Colonic mucosa (tissue), 4 donors: ENCODE data around the gene SAMSN1. TPM values are rescaled to one million over a fixed set of nuclear protein-coding genes. Genes with fewer than 3 reads are reported as not detected.

Source experiments
- DNase-seq: peaks from one replicate; pipeline ENCODE4 v3.0.0-alpha.2; 2020
- H3K27ac ChIP-seq: fragments of 200-600 bp; one replicate; pipeline ENCODE4 v1.8.0; 2021
- H3K27me3 ChIP-seq: fragments of 200-600 bp; one replicate; pipeline ENCODE4 v1.8.0; 2021
- H3K36me3 ChIP-seq: fragments of 200-600 bp; one replicate; pipeline ENCODE4 v1.8.0; 2021
- H3K4me1 ChIP-seq: fragments of 200-600 bp; one replicate; pipeline ENCODE4 v1.8.0; 2021; ENCODE audit warnings: mild to moderate bottlenecking
- H3K4me3 ChIP-seq: fragments of 200-600 bp; one replicate; pipeline ENCODE4 v1.8.0; 2021
- H3K9ac ChIP-seq, 2 donors: one replicate each; pipeline ENCODE4 v1.7.0; 2013; ENCODE audit warnings: control low read depth in 2 of 2, low read depth in 2 of 2, low read length in 2 of 2
- H3K9me3 ChIP-seq: fragments of 200-600 bp; one replicate; pipeline ENCODE4 v1.8.0; 2021
- CTCF ChIP-seq: fragments of 200-600 bp; IDR thresholded peaks from one replicate; pipeline ENCODE4 v1.8.0; 2022; ENCODE audit warnings: antibody characterized with exemption, mild to moderate bottlenecking
- intact Hi-C: fragments of 100-400 bp; cut with DNase I; formaldehyde crosslinking; loops from one replicate; pipeline ENCODE4 v1.14.1; 2022
- total RNA-seq, 2 donors: library from RNA; stranded (reverse); fragmentation: NEBNext Ultra II Directional in 1 of 2; extraction: Animal tissue kit (Norgen Biotek cat#: 25700) in 1 of 2; gene quantifications; one replicate each; pipeline ENCODE4 v1.2.1, GENCODE V29; 2021
- donor health status: healthy.
- donor health status: DM: no; HTN: no; CAD: no.
- donor health status: DM: no; HTN: no; CAD: no.

SAMSN1 gene
- total RNA-seq, 2 donors from 2014 or later, result 2.5 to 5.1 TPM

GRCh38 chr21:14562959-14563358 is 16.8 kb upstream of the SAMSN1 start:
- no peaks in the 10 kb centered on the region for H3K36me3 ChIP-seq
- H3K27ac ChIP-seq, result no peak overlapping the region
- H3K4me1 ChIP-seq, result no peaks in the 10 kb centered on the region
- no peak for TF ChIP-seq CTCF
- no peak overlapping the region for H3K9ac ChIP-seq
- no peaks in the 10 kb centered on the region for H3K27me3 ChIP-seq
- DNase-seq, result no peak
- H3K4me3 ChIP-seq, result no peak overlapping the region
- intact Hi-C loops, result no loop called here
- H3K9me3 ChIP-seq, result no peaks in the 10 kb centered on the region

GRCh38 chr21:14560555-14560954 is 14.4 kb upstream of the SAMSN1 start:
- H3K4me1 ChIP-seq, result no peaks in the 10 kb centered on the region
- H3K9ac ChIP-seq, result no peak overlapping the region
- no peak overlapping the region for H3K27ac ChIP-seq
- H3K4me3 ChIP-seq, result no peak overlapping the region
- intact Hi-C loops, result no loop called here
- H3K27me3 ChIP-seq, result no peaks in the 10 kb centered on the region
- DNase-seq, result no peak
- TF ChIP-seq CTCF, result no peak
- H3K36me3 ChIP-seq, result no peaks in the 10 kb centered on the region
- no peaks in the 10 kb centered on the region for H3K9me3 ChIP-seq

- no peak overlapping the region for H3K4me3 ChIP-seq
- H3K4me1 ChIP-seq, result no peaks in the 10 kb centered on the region
- TF ChIP-seq CTCF, result no peak
- no peak for DNase-seq
- H3K27me3 ChIP-seq, result no peaks in the 10 kb centered on the region
- H3K27ac ChIP-seq, result no peak overlapping the region
- intact Hi-C loops, result no loop called here
- no peaks in the 10 kb centered on the region for H3K9me3 ChIP-seq
- no peaks in the 10 kb centered on the region for H3K36me3 ChIP-seq
- no peak overlapping the region for H3K9ac ChIP-seq
These were observed 14.0 kb upstream of the SAMSN1 start for GRCh38 chr21:14560139-14560538.

GRCh38 chr21:14559102-14559501 is 13.0 kb upstream of the SAMSN1 start:
- TF ChIP-seq CTCF, result no peak
- Histone ChIP-seq H3K4me3 (no peak overlapping the region), H3K27ac (no peak overlapping the region), H3K4me1 (no peaks in the 10 kb centered on the region), H3K9me3 (no peaks in the 10 kb centered on the region), H3K9ac (no peak overlapping the region), H3K27me3 (no peaks in the 10 kb centered on the region), H3K36me3 (no peaks in the 10 kb centered on the region)
- intact Hi-C loops, result no loop called here
- DNase-seq, result no peak

- no peaks in the 10 kb centered on the region for H3K36me3 ChIP-seq
- no peaks in the 10 kb centered on the region for H3K9me3 ChIP-seq
- intact Hi-C loops, result no loop called here
- H3K4me1 ChIP-seq, result no peaks in the 10 kb centered on the region
- DNase-seq, result no peak
- H3K9ac ChIP-seq, result no peak overlapping the region
- no peak for TF ChIP-seq CTCF
- no peaks in the 10 kb centered on the region for H3K27me3 ChIP-seq
- H3K4me3 ChIP-seq, result no peak overlapping the region
- no peak overlapping the region for H3K27ac ChIP-seq
These were observed 11.3 kb upstream of the SAMSN1 start for GRCh38 chr21:14557413-14557812.

- no peak overlapping the region for H3K27ac ChIP-seq
- DNase-seq, result no peak
- no peak overlapping the region for H3K9ac ChIP-seq
- intact Hi-C loops, result no loop called here
- H3K36me3 ChIP-seq, result no peaks in the 10 kb centered on the region
- H3K4me3 ChIP-seq, result no peak overlapping the region
- no peaks in the 10 kb centered on the region for H3K4me1 ChIP-seq
- no peaks in the 10 kb centered on the region for H3K9me3 ChIP-seq
- no peaks in the 10 kb centered on the region for H3K27me3 ChIP-seq
- no peak for TF ChIP-seq CTCF
These were observed 8.8 kb upstream of the SAMSN1 start for GRCh38 chr21:14554948-14555347.
